ENCODE data around the gene DPYD. TPM values are rescaled to one million over a fixed set of nuclear protein-coding genes. Genes with fewer than 3 reads are reported as not detected.

DPYD gene
- total RNA-seq, 1 donor from 2014 or later: 12.8 TPM

DNA sequence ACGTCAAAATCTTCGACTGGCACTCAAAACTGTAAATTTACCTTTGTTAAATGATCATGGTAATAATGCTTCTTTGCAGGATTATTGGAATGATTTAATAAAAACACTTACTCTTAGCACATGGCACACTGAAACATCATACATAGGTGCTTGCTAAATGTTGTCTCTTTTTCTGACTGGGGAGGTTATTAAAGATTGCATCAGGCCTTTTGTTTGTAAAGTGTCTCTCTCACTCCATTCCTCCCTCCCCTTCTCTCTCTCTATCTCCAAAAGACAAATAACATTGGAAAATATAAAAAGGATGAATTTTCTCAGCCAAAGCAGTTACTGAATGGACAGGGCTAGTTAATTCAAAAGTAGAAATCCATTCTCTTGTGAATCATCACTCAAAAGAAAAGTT, 404.2 kb downstream of the DPYD start:
- no peak for DNase-seq
- peaks cover 6% of the 10 kb centered on the region for H3K9me3 Mint-ChIP-seq (ENCODE audit: unreplicated experiment)
- TF ChIP-seq, protein P1, sequence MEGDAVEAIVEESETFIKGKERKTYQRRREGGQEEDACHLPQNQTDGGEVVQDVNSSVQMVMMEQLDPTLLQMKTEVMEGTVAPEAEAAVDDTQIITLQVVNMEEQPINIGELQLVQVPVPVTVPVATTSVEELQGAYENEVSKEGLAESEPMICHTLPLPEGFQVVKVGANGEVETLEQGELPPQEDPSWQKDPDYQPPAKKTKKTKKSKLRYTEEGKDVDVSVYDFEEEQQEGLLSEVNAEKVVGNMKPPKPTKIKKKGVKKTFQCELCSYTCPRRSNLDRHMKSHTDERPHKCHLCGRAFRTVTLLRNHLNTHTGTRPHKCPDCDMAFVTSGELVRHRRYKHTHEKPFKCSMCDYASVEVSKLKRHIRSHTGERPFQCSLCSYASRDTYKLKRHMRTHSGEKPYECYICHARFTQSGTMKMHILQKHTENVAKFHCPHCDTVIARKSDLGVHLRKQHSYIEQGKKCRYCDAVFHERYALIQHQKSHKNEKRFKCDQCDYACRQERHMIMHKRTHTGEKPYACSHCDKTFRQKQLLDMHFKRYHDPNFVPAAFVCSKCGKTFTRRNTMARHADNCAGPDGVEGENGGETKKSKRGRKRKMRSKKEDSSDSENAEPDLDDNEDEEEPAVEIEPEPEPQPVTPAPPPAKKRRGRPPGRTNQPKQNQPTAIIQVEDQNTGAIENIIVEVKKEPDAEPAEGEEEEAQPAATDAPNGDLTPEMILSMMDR (IDR thresholded peaks at IDR 0.05; ENCODE audit: partially characterized antibody, unreplicated experiment): no peak
- H3K27ac Mint-ChIP-seq (ENCODE audit: unreplicated experiment): peak overlapping the region; percentile 7
- H3K27me3 Mint-ChIP-seq (ENCODE audit: unreplicated experiment): peaks cover 4% of the 10 kb centered on the region
- H3K4me3 Mint-ChIP-seq (ENCODE audit: unreplicated experiment): no peak overlapping the region
- peaks cover 31% of the 10 kb centered on the region for H3K4me1 Mint-ChIP-seq (ENCODE audit: low read depth, unreplicated experiment)
- H3K36me3 Mint-ChIP-seq (ENCODE audit: unreplicated experiment): peaks cover 9% of the 10 kb centered on the region

DNA sequence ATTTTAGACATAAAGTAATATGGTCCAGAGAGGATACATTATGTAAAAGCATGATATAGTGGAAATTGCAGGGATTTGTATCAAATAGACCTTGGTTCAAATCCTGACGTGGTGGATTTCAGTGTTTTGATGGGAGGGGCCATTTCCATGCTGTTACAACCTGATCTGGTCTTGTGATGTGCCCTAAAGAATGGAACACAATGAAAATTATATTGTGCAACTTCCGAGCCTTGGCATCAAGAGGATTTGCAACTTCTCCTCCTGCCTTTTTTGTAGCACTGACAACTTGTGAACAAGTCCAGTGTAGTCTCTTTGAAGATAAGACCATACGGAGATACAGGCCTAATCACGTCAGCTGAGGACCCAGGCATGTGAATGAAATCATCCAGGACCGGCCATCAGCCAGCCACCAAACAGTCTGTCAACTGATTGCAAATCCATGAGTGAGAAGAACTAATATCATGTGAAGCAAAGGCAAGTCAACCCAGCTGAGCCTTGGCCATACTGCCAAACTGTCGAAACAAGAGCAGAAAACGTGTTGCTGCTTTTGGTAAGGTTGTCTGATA, 412.1 kb downstream of the DPYD start:
- Mint-ChIP-seq H3K9me3 (ENCODE audit: unreplicated experiment) (no peaks in the 10 kb centered on the region), H3K4me3 (ENCODE audit: unreplicated experiment) (no peak overlapping the region), H3K36me3 (ENCODE audit: unreplicated experiment) (no peaks in the 10 kb centered on the region), H3K27ac (ENCODE audit: unreplicated experiment) (no peak overlapping the region), H3K4me1 (ENCODE audit: low read depth, unreplicated experiment) (peaks cover 28% of the 10 kb centered on the region), H3K27me3 (ENCODE audit: unreplicated experiment) (no peaks in the 10 kb centered on the region)
- TF ChIP-seq, protein P1 (IDR thresholded peaks at IDR 0.05; ENCODE audit: partially characterized antibody, unreplicated experiment): no peak
- no peak for DNase-seq

DNA sequence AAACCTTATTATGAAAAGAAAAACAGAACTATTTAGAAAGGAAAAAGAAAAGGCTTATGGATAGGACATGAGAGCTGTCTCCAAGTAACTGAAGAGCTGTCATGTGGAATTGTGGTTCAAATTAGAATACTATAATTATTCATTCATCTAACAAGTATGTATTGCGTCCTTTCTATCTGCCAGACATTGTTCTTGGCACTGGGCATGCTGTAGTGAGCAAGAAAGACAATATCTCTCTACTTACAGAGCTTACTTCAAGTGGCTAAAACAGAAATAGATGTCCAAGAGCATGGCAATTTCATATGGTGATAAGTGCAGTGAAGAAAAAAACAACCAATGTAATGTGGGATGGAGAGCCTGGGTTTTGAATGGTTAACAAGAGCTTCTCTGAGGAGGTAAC, 413.0 kb downstream of the DPYD start:
- Mint-ChIP-seq H3K4me3 (ENCODE audit: unreplicated experiment) (no peak overlapping the region), H3K9me3 (ENCODE audit: unreplicated experiment) (no peaks in the 10 kb centered on the region), H3K36me3 (ENCODE audit: unreplicated experiment) (no peaks in the 10 kb centered on the region), H3K27ac (ENCODE audit: unreplicated experiment) (no peak overlapping the region), H3K4me1 (ENCODE audit: low read depth, unreplicated experiment) (peaks cover 27% of the 10 kb centered on the region), H3K27me3 (ENCODE audit: unreplicated experiment) (no peaks in the 10 kb centered on the region)
- DNase-seq: no peak
- TF ChIP-seq, protein P1 (IDR thresholded peaks at IDR 0.05; ENCODE audit: partially characterized antibody, unreplicated experiment): no peak

DNA sequence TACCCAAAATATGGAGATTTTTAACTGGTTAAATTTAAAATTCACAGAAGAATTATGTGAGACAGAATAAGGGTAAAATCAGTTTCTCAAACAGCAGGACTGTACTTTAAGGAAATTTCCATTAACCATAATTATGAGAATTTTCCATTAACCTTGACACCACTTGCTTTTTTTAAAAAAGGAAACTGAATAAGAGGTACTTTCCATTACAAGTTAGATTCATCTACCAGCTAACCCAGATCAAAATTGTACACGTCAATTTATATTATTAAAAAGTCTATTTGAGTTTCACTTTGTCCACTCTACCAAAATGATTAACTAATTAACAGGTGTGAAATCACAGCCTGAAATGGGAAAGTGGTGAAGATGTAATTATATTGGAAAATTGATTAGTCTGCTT, 414.5 kb downstream of the DPYD start:
- Mint-ChIP-seq H3K27ac (ENCODE audit: unreplicated experiment) (no peak overlapping the region), H3K27me3 (ENCODE audit: unreplicated experiment) (no peaks in the 10 kb centered on the region), H3K4me1 (ENCODE audit: low read depth, unreplicated experiment) (peaks cover 16% of the 10 kb centered on the region), H3K9me3 (ENCODE audit: unreplicated experiment) (no peaks in the 10 kb centered on the region), H3K4me3 (ENCODE audit: unreplicated experiment) (no peak overlapping the region), H3K36me3 (ENCODE audit: unreplicated experiment) (no peaks in the 10 kb centered on the region)
- TF ChIP-seq, protein P1 (IDR thresholded peaks at IDR 0.05; ENCODE audit: partially characterized antibody, unreplicated experiment): no peak
- DNase-seq: no peak

DNA sequence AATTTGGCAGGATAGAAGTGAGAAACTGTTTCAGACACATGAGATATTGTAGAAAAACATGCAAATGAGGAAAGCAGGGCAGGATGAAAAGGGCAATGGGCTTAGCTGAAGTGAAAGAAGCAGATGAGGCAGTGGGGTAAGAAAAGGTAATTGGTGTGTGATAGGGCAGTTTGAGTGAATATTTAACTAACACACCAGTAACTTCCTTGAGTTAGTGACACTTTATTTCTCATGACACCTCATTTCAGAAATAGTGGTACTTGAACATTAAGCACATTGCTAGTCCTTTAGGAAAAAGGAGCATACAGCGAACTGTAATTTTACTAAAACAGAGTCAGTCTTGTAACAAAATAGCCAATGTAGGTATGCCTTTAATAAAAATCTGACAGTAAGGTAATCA, 415.0 kb downstream of the DPYD start:
- no peak for DNase-seq
- Mint-ChIP-seq H3K4me1 (ENCODE audit: low read depth, unreplicated experiment) (peaks cover 14% of the 10 kb centered on the region), H3K9me3 (ENCODE audit: unreplicated experiment) (no peaks in the 10 kb centered on the region), H3K36me3 (ENCODE audit: unreplicated experiment) (no peaks in the 10 kb centered on the region), H3K4me3 (ENCODE audit: unreplicated experiment) (no peak overlapping the region), H3K27me3 (ENCODE audit: unreplicated experiment) (no peaks in the 10 kb centered on the region), H3K27ac (ENCODE audit: unreplicated experiment) (no peak overlapping the region)
- TF ChIP-seq, protein P1 (IDR thresholded peaks at IDR 0.05; ENCODE audit: partially characterized antibody, unreplicated experiment): no peak

All from glutamatergic neuron (in vitro differentiated cells).